GM23338 (cell line): Measurements from ENCODE around the gene STX5. TPM values are rescaled to one million over a fixed set of nuclear protein-coding genes. Genes with fewer than 3 reads are reported as not detected.
A peak's percentile ranks its signal among the peaks of the same experiment; 100 is the strongest.

Experiments used
- ATAC-seq: fragments of 200-7000 bp; cut with Tn5 transposase; 3 replicates; pipeline ENCODE4 v1.9.1; 2020
- DNase-seq: peaks from one replicate; pipeline ENCODE4 v3.0.0-alpha.2; 2015; ENCODE audit warnings: low spot score
- H2AFZ ChIP-seq: fragments of 200-600 bp; sonication (generic); 2 replicates; pipeline ENCODE4 v1.8.0; 2016; ENCODE audit warnings: antibody characterized with exemption, mild to moderate bottlenecking, moderate library complexity
- H3F3A ChIP-seq: fragments of 200-600 bp; sonication (generic); replicated peaks from 2 replicates; pipeline ENCODE4 v1.8.0; 2017; ENCODE audit warnings: antibody characterized with exemption, mixed run types, low read depth
- H3K27ac ChIP-seq: fragments of 200-600 bp; sonication (generic); 2 replicates; pipeline ENCODE4 v1.6.1; 2016; ENCODE audit warnings: low read depth
- H3K27me3 ChIP-seq: fragments of 200-600 bp; sonication (generic); 2 replicates; pipeline ENCODE4 v1.8.0; 2016; ENCODE audit warnings: mild to moderate bottlenecking, mixed run types, moderate library complexity; ENCODE audit not compliant: insufficient read depth
- H3K36me3 ChIP-seq: fragments of 200-600 bp; sonication (generic); 2 replicates; pipeline ENCODE4 v1.8.0; 2016; ENCODE audit warnings: mild to moderate bottlenecking; ENCODE audit not compliant: insufficient read depth
- H3K4me1 ChIP-seq: fragments of 200-600 bp; sonication (generic); 2 replicates; pipeline ENCODE4 v1.8.0; 2016; ENCODE audit warnings: mild to moderate bottlenecking, moderate library complexity; ENCODE audit not compliant: insufficient read depth
- H3K4me2 ChIP-seq: fragments of 200-600 bp; sonication (generic); 2 replicates; pipeline ENCODE4 v1.7.1; 2017; ENCODE audit warnings: mixed run types
- H3K4me3 ChIP-seq: fragments of 200-600 bp; sonication (generic); 2 replicates; pipeline ENCODE4 v1.6.1; 2016; ENCODE audit warnings: mixed run types
- H3K79me2 ChIP-seq: fragments of 200-600 bp; sonication (generic); replicated peaks from 2 replicates; pipeline ENCODE4 v1.8.0; 2017; ENCODE audit warnings: mild to moderate bottlenecking; ENCODE audit not compliant: insufficient read depth
- H3K9me2 ChIP-seq: fragments of 200-600 bp; sonication (generic); 2 replicates; pipeline ENCODE4 v1.8.0; 2017; ENCODE audit not compliant: insufficient read depth
- H4K20me1 ChIP-seq: fragments of 200-600 bp; sonication (generic); replicated peaks from 2 replicates; pipeline ENCODE4 v1.8.0; 2017; ENCODE audit warnings: mild to moderate bottlenecking; ENCODE audit not compliant: insufficient read depth
- H3K27ac Mint-ChIP-seq: 2 replicates; pipeline ENCODE4 v1.8.0; 2020; ENCODE audit warnings: inconsistent platforms, mild to moderate bottlenecking, moderate library complexity, mixed read lengths
- H3K27me3 Mint-ChIP-seq: 3 replicates; pipeline ENCODE4 v1.8.0; 2022; ENCODE audit warnings: low read depth, mild to moderate bottlenecking, moderate library complexity, mixed read lengths, inconsistent platforms; ENCODE audit not compliant: insufficient read depth, poor library complexity
- H3K36me3 Mint-ChIP-seq: 3 replicates; pipeline ENCODE4 v1.8.0; 2021; ENCODE audit warnings: low read depth, mild to moderate bottlenecking, inconsistent platforms, moderate library complexity, mixed read lengths
- H3K4me1 Mint-ChIP-seq: 3 replicates; pipeline ENCODE4 v1.8.0; 2020; ENCODE audit warnings: mild to moderate bottlenecking, inconsistent platforms, mixed read lengths
- H3K4me3 Mint-ChIP-seq: 3 replicates; pipeline ENCODE4 v1.8.0; 2021; ENCODE audit warnings: moderate library complexity, mild to moderate bottlenecking, inconsistent platforms, mixed read lengths
- H3K9me3 Mint-ChIP-seq: 3 replicates; pipeline ENCODE4 v1.8.0; 2020; ENCODE audit warnings: moderate library complexity, mild to moderate bottlenecking, inconsistent platforms, mixed read lengths
- CREB1 ChIP-seq: fragments of 250-450 bp; sonication (Bioruptor Pico); IDR thresholded peaks from 2 replicates; pipeline ENCODE4 v1.5.0; 2020; ENCODE audit warnings: low read depth, mild to moderate bottlenecking, moderate library complexity
- ETS1 ChIP-seq: IDR thresholded peaks from 2 replicates; pipeline ENCODE4 v1.6.1; 2016; ENCODE audit warnings: antibody characterized with exemption
- EZH2 ChIP-seq: fragments of 200-600 bp; sonication (generic); IDR thresholded peaks from one replicate; pipeline ENCODE4 v1.8.0; 2017; ENCODE audit warnings: antibody characterized with exemption, mild to moderate bottlenecking, low read depth; ENCODE audit not compliant: unreplicated experiment
- EZH2phosphoT487 ChIP-seq: fragments of 200-600 bp; sonication (generic); IDR thresholded peaks from one replicate; pipeline ENCODE4 v1.8.1; 2018; ENCODE audit warnings: antibody characterized with exemption; ENCODE audit not compliant: unreplicated experiment
- JUNB ChIP-seq: IDR thresholded peaks from one replicate; pipeline ENCODE4 v1.6.1; 2016; ENCODE audit warnings: antibody characterized with exemption; ENCODE audit not compliant: unreplicated experiment
- NANOG ChIP-seq: IDR thresholded peaks from 2 replicates; pipeline ENCODE4 v1.6.1; 2016; ENCODE audit warnings: antibody characterized with exemption, borderline replicate concordance
- POLR2AphosphoS5 ChIP-seq: IDR thresholded peaks from 2 replicates; pipeline ENCODE4 v1.6.1; 2016; ENCODE audit warnings: antibody characterized with exemption, low read depth
- STAT1 ChIP-seq: IDR thresholded peaks from one replicate; pipeline ENCODE4 v1.6.1; 2016; ENCODE audit warnings: antibody characterized with exemption; ENCODE audit not compliant: unreplicated experiment
- ZNF114 ChIP-seq: fragments of 250-450 bp; sonication (Bioruptor Pico); IDR thresholded peaks from 2 replicates; pipeline ENCODE4 v1.5.0; 2020; ENCODE audit warnings: mild to moderate bottlenecking, moderate library complexity
- ZNF331 ChIP-seq: fragments of 250-450 bp; sonication (Bioruptor Pico); IDR thresholded peaks from 2 replicates; pipeline ENCODE4 v1.5.0; 2020; ENCODE audit warnings: low read depth, mild to moderate bottlenecking, moderate library complexity
- polyA plus RNA-seq: library from polyadenylated mRNA; unstranded; fragments of >200 nt; fragmentation: Nextera tagmentation; extraction: Ambion mirVana; gene quantifications from 2 replicates; pipeline ENCODE4 v1.2.1, GENCODE V29; 2016
- total RNA-seq: library from RNA; depleted of rRNA; stranded (reverse); fragments of >200 nt; shearing (Covaris generic); gene quantifications from 2 replicates; pipeline ENCODE4 v1.2.3, GENCODE V29; 2014
- TF ChIP-seq, protein P1 (sequence below), 2 experiments: fragments of 200-600 bp in 1 of 2; sonication (generic) in 1 of 2; conservative IDR thresholded peaks; 2 replicates each; pipeline versions ENCODE4 v1.5.1 to v1.6.1; 2016 to 2017; ENCODE audit warnings: antibody characterized with exemption in 2 of 2, low read depth in 2 of 2, mild to moderate bottlenecking in 2 of 2, moderate library complexity in 1 of 2
- TF ChIP-seq, protein P2 (sequence below): IDR thresholded peaks from one replicate; pipeline ENCODE4 v1.6.1; 2018; ENCODE audit warnings: antibody characterized with exemption; ENCODE audit not compliant: unreplicated experiment
- TF ChIP-seq, protein P3 (sequence below): fragments of 250-450 bp; sonication (Bioruptor Pico); IDR thresholded peaks from 2 replicates; pipeline ENCODE4 v1.5.0; 2020; ENCODE audit warnings: mild to moderate bottlenecking, moderate library complexity

The STX5 gene
- total and polyA plus RNA-seq, 2 experiments from 2014 or later: 7.7 to 22.2 TPM

DNA sequence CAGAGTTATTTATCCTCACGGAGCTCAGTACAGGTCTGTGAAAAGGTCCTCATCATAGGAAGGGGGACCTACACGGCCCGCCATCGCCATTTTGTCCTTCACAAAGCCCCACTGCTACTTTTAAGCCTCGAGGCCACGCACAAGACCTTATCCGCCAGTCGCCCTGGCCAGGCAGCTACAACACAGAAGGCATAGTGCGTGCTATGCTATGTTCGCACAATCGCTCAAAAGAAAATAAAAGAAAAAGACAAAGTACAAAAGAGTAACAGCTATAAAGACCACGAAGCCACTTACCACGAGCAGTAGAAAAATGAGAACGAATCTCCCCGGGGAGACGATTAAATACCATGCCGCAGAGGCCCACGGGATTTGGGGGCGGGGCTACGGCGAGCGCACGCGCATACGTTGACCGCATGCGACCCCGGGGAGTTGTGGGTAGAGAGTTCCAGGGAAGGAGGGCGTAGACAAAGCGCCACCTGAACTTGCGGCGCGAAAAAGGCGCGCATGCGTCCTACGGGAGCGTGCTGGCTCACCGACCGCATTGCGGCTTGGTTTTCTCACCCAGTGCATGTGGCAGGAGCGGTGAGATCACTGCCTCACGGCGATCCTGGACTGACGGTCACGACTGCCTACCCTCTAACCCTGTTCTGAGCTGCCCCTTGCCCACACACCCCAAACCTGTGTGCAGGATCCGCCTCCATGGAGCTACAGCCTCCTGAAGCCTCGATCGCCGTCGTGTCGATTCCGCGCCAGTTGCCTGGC lies 23.9 kb upstream of the STX5 start:
- H3K4me1 Mint-ChIP-seq: peaks cover 50% of the 10 kb centered on the region
- Histone ChIP-seq H3K79me2 (peaks cover 82% of the 10 kb centered on the region), H2AFZ (no peak overlapping the region), H3K9me2 (no peaks in the 10 kb centered on the region), H3K4me2 (peak overlapping the region; percentile 100), H3K4me1 (peaks cover 56% of the 10 kb centered on the region), H3K4me3 (peak overlapping the region; percentile 100), H3F3A (peaks cover 66% of the 10 kb centered on the region), H3K36me3 (peaks cover 43% of the 10 kb centered on the region), H3K27me3 (no peaks in the 10 kb centered on the region), H3K27ac (peak overlapping the region; percentile 97), H4K20me1 (peaks cover 39% of the 10 kb centered on the region)
- peaks cover 19% of the 10 kb centered on the region for H3K9me3 Mint-ChIP-seq
- H3K27me3 Mint-ChIP-seq: peaks cover 67% of the 10 kb centered on the region
- H3K4me3 Mint-ChIP-seq: peak overlapping the region; percentile 98
- peaks cover 96% of the 10 kb centered on the region for H3K36me3 Mint-ChIP-seq
- peak; percentile 73 for ATAC-seq
- H3K27ac Mint-ChIP-seq: peak overlapping the region; percentile 100
- DNase-seq: peak; percentile 99
- TF ChIP-seq POLR2AphosphoS5 (peak; percentile 100), NANOG (no peak), ZNF331 (CRISPR knock-in tag) (no peak; the same call in 1 of the 2 replicates), EZH2phosphoT487 (no peak), ETS1 (peak; percentile 32), CREB1 (CRISPR knock-in tag) (peak; percentile 79), STAT1 (no peak), JUNB (no peak), EZH2 (no peak), ZNF114 (CRISPR knock-in tag) (no peak)
- TF ChIP-seq, protein P1, sequence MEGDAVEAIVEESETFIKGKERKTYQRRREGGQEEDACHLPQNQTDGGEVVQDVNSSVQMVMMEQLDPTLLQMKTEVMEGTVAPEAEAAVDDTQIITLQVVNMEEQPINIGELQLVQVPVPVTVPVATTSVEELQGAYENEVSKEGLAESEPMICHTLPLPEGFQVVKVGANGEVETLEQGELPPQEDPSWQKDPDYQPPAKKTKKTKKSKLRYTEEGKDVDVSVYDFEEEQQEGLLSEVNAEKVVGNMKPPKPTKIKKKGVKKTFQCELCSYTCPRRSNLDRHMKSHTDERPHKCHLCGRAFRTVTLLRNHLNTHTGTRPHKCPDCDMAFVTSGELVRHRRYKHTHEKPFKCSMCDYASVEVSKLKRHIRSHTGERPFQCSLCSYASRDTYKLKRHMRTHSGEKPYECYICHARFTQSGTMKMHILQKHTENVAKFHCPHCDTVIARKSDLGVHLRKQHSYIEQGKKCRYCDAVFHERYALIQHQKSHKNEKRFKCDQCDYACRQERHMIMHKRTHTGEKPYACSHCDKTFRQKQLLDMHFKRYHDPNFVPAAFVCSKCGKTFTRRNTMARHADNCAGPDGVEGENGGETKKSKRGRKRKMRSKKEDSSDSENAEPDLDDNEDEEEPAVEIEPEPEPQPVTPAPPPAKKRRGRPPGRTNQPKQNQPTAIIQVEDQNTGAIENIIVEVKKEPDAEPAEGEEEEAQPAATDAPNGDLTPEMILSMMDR (conservative IDR thresholded peaks at IDR 0.05; ENCODE audit: low read depth in 2 of 2): no peak
- TF ChIP-seq, protein P2, sequence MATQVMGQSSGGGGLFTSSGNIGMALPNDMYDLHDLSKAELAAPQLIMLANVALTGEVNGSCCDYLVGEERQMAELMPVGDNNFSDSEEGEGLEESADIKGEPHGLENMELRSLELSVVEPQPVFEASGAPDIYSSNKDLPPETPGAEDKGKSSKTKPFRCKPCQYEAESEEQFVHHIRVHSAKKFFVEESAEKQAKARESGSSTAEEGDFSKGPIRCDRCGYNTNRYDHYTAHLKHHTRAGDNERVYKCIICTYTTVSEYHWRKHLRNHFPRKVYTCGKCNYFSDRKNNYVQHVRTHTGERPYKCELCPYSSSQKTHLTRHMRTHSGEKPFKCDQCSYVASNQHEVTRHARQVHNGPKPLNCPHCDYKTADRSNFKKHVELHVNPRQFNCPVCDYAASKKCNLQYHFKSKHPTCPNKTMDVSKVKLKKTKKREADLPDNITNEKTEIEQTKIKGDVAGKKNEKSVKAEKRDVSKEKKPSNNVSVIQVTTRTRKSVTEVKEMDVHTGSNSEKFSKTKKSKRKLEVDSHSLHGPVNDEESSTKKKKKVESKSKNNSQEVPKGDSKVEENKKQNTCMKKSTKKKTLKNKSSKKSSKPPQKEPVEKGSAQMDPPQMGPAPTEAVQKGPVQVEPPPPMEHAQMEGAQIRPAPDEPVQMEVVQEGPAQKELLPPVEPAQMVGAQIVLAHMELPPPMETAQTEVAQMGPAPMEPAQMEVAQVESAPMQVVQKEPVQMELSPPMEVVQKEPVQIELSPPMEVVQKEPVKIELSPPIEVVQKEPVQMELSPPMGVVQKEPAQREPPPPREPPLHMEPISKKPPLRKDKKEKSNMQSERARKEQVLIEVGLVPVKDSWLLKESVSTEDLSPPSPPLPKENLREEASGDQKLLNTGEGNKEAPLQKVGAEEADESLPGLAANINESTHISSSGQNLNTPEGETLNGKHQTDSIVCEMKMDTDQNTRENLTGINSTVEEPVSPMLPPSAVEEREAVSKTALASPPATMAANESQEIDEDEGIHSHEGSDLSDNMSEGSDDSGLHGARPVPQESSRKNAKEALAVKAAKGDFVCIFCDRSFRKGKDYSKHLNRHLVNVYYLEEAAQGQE: no peak
- TF ChIP-seq, protein P3, sequence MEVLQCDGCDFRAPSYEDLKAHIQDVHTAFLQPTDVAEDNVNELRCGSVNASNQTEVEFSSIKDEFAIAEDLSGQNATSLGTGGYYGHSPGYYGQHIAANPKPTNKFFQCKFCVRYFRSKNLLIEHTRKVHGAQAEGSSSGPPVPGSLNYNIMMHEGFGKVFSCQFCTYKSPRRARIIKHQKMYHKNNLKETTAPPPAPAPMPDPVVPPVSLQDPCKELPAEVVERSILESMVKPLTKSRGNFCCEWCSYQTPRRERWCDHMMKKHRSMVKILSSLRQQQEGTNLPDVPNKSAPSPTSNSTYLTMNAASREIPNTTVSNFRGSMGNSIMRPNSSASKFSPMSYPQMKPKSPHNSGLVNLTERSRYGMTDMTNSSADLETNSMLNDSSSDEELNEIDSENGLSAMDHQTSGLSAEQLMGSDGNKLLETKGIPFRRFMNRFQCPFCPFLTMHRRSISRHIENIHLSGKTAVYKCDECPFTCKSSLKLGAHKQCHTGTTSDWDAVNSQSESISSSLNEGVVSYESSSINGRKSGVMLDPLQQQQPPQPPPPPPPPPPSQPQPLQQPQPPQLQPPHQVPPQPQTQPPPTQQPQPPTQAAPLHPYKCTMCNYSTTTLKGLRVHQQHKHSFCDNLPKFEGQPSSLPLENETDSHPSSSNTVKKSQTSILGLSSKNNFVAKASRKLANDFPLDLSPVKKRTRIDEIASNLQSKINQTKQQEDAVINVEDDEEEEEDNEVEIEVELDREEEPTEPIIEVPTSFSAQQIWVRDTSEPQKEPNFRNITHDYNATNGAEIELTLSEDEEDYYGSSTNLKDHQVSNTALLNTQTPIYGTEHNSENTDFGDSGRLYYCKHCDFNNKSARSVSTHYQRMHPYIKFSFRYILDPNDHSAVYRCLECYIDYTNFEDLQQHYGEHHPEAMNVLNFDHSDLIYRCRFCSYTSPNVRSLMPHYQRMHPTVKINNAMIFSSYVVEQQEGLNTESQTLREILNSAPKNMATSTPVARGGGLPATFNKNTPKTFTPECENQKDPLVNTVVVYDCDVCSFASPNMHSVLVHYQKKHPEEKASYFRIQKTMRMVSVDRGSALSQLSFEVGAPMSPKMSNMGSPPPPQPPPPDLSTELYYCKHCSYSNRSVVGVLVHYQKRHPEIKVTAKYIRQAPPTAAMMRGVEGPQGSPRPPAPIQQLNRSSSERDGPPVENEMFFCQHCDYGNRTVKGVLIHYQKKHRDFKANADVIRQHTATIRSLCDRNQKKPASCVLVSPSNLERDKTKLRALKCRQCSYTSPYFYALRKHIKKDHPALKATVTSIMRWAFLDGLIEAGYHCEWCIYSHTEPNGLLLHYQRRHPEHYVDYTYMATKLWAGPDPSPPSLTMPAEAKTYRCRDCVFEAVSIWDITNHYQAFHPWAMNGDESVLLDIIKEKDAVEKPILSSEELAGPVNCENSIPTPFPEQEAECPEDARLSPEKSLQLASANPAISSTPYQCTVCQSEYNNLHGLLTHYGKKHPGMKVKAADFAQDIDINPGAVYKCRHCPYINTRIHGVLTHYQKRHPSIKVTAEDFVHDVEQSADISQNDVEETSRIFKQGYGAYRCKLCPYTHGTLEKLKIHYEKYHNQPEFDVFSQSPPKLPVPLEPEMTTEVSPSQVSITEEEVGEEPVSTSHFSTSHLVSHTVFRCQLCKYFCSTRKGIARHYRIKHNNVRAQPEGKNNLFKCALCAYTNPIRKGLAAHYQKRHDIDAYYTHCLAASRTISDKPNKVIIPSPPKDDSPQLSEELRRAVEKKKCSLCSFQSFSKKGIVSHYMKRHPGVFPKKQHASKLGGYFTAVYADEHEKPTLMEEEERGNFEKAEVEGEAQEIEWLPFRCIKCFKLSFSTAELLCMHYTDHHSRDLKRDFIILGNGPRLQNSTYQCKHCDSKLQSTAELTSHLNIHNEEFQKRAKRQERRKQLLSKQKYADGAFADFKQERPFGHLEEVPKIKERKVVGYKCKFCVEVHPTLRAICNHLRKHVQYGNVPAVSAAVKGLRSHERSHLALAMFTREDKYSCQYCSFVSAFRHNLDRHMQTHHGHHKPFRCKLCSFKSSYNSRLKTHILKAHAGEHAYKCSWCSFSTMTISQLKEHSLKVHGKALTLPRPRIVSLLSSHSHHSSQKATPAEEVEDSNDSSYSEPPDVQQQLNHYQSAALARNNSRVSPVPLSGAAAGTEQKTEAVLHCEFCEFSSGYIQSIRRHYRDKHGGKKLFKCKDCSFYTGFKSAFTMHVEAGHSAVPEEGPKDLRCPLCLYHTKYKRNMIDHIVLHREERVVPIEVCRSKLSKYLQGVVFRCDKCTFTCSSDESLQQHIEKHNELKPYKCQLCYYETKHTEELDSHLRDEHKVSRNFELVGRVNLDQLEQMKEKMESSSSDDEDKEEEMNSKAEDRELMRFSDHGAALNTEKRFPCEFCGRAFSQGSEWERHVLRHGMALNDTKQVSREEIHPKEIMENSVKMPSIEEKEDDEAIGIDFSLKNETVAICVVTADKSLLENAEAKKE (CRISPR knock-in tag): no peak
